Immature natural killer cell (primary cell): ENCODE data around the gene CSAG1. TPM values are rescaled to one million over a fixed set of nuclear protein-coding genes. Genes with fewer than 3 reads are reported as not detected.
"Not testable (repeated sequence)": the region's sequence is repeated elsewhere in the genome, so short reads cannot be mapped to it uniquely, and the experiment has no call there.

ENCODE experiments used
- DNase-seq, 3 donors: peaks; one replicate each; pipeline ENCODE4 v3.0.0; 2022; ENCODE audit warnings: mixed read lengths in 1 of 3
- H3K27ac Mint-ChIP-seq, 6 donors: one replicate each; pipeline ENCODE4 v1.8.0; 2020; ENCODE audit warnings: mixed read lengths in 6 of 6, mild to moderate bottlenecking in 5 of 6, inconsistent platforms in 4 of 6, moderate library complexity in 3 of 6
- H3K27me3 Mint-ChIP-seq, 3 donors: one replicate each; pipeline ENCODE4 v1.8.0; 2020 to 2021; ENCODE audit warnings: low read depth in 3 of 3, mild to moderate bottlenecking in 3 of 3, mixed read lengths in 3 of 3, moderate library complexity in 3 of 3, inconsistent platforms in 1 of 3
- H3K36me3 Mint-ChIP-seq, 3 donors: one replicate each; pipeline ENCODE4 v1.8.0; 2020; ENCODE audit warnings: mixed read lengths in 3 of 3, inconsistent platforms in 2 of 3, mild to moderate bottlenecking in 2 of 3
- H3K4me1 Mint-ChIP-seq, 2 donors: one replicate each; pipeline ENCODE4 v1.8.0; 2020; ENCODE audit warnings: inconsistent platforms in 2 of 2, mild to moderate bottlenecking in 2 of 2, mixed read lengths in 2 of 2, moderate library complexity in 1 of 2
- H3K4me3 Mint-ChIP-seq, 5 donors: one replicate each; pipeline ENCODE4 v1.8.0; 2020; ENCODE audit warnings: mild to moderate bottlenecking in 5 of 5, mixed read lengths in 5 of 5, inconsistent platforms in 3 of 5, moderate library complexity in 3 of 5
- H3K9me3 Mint-ChIP-seq, 6 donors: one replicate each; pipeline ENCODE4 v1.8.0; 2020; ENCODE audit warnings: mild to moderate bottlenecking in 6 of 6, mixed read lengths in 6 of 6, inconsistent platforms in 4 of 6, moderate library complexity in 3 of 6
- polyA plus RNA-seq, 3 donors: library from polyadenylated mRNA; unstranded; fragments of 300-500 nt; fragmentation: Illumina TruSeq; gene quantifications; one replicate each; pipeline ENCODE4 v1.2.3, GENCODE V29; 2021

CSAG1 gene
- polyA plus RNA-seq, 3 donors from 2014 or later = not detected

DNA sequence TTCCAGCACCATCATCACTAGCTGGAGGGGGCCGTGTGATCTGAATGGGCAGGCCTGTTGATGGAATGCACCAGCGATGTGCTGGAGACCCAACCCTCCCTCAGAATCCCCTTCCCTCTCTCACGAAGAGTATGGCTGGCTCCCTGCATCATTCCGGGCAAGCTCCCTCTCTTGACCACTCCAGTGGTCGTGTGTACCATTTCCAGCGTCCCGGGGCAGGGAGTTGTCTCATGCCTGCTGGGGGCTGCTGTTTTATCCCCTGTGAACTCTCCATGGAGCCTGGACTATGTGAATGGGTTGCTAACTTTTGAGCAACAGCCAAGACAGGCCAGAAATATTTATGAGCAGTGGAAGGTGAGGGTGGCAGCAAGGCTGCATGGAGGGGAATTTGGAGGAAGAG is 8.1 kb downstream of the CSAG1 start:
- no peaks in the 10 kb centered on the region for H3K9me3 Mint-ChIP-seq
- peaks cover 0 to 16% (median 2%) of the 10 kb centered on the region in 3 donors for H3K27me3 Mint-ChIP-seq
- no peaks in the 10 kb centered on the region for H3K36me3 Mint-ChIP-seq
- no peak overlapping the region for H3K4me3 Mint-ChIP-seq
- no peak overlapping the region for H3K27ac Mint-ChIP-seq
- no peak for DNase-seq
- H3K4me1 Mint-ChIP-seq = no peaks in the 10 kb centered on the region

- H3K27me3 Mint-ChIP-seq, DNase-seq, H3K27ac Mint-ChIP-seq, H3K4me3 Mint-ChIP-seq, H3K4me1 Mint-ChIP-seq, H3K36me3 Mint-ChIP-seq, H3K9me3 Mint-ChIP-seq: not testable (repeated sequence)
Measured at GRCh38 chrX:152713815-152714787, 19.4 kb downstream of the CSAG1 start, which contains the start of gene MAGEA2B. TSS of gene MAGEA2B (plus strand) at chrX:152714628. CDS start at chrX:152717107, 2,479 bp downstream.

- not testable (repeated sequence) for H3K4me3 Mint-ChIP-seq, H3K36me3 Mint-ChIP-seq, H3K4me1 Mint-ChIP-seq, H3K9me3 Mint-ChIP-seq, DNase-seq, H3K27me3 Mint-ChIP-seq, H3K27ac Mint-ChIP-seq
Measured at GRCh38 chrX:152713195-152713594, 20.3 kb downstream of the CSAG1 start.

DNA sequence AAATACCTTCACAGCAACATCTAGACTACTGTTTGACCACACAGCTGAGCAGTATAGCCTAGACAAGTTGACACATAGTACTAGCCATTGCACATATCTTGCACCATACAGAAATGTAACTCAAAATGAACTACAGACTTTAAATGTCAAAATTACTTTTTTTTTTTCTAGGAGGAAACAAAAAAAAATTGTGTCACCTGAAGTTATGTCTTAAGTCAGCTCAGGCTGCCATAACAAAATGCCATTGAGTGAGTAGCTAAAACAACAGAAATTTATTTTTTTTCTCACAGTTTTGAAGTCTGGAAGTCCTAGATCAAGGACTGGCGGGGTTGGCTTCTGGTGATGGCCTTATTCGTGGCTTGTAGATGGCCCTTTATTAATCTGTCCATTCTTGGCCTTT is 24.3 kb downstream of the CSAG1 start, which contains the start of gene CSAG2:
Gene CSAG2, minus strand, starts transcription at position 101 of the 400 bp plus-strand sequence. CDS start 161 bp downstream, outside the sequence.
- not testable (repeated sequence) for H3K27me3 Mint-ChIP-seq, H3K4me3 Mint-ChIP-seq, H3K27ac Mint-ChIP-seq, H3K9me3 Mint-ChIP-seq, DNase-seq, H3K4me1 Mint-ChIP-seq, H3K36me3 Mint-ChIP-seq

- H3K4me1 Mint-ChIP-seq, DNase-seq, H3K36me3 Mint-ChIP-seq, H3K27ac Mint-ChIP-seq, H3K27me3 Mint-ChIP-seq, H3K9me3 Mint-ChIP-seq, H3K4me3 Mint-ChIP-seq: not testable (repeated sequence)
Measured at GRCh38 chrX:152706500-152706899, 27.0 kb downstream of the CSAG1 start.

- H3K4me1 Mint-ChIP-seq, DNase-seq: not testable (repeated sequence)
Measured at GRCh38 chrX:152700390-152700789, 33.1 kb downstream of the CSAG1 start.

GRCh38 chrX:152697952-152698931 is 35.3 kb downstream of the CSAG1 start, which contains the start of gene MAGEA3:
TSS of gene MAGEA3 (plus strand) at chrX:152698794. CDS start at chrX:152700833, 2,039 bp downstream.
- not testable (repeated sequence) for H3K27ac Mint-ChIP-seq, H3K27me3 Mint-ChIP-seq, DNase-seq, H3K4me1 Mint-ChIP-seq, H3K4me3 Mint-ChIP-seq, H3K9me3 Mint-ChIP-seq, H3K36me3 Mint-ChIP-seq

More at GRCh38 chrX:152700390-152700789, 33.1 kb downstream of the CSAG1 start:
- H3K4me3 Mint-ChIP-seq, H3K27ac Mint-ChIP-seq, H3K9me3 Mint-ChIP-seq, H3K36me3 Mint-ChIP-seq, H3K27me3 Mint-ChIP-seq: not testable (repeated sequence)

GRCh38 chrX:152681012-152681411 is 52.5 kb downstream of the CSAG1 start:
- H3K27me3 Mint-ChIP-seq, H3K27ac Mint-ChIP-seq, H3K4me1 Mint-ChIP-seq, H3K9me3 Mint-ChIP-seq, H3K36me3 Mint-ChIP-seq, DNase-seq, H3K4me3 Mint-ChIP-seq: not testable (repeated sequence)

Other genes with a start within 250 kb of the CSAG1 start
- not detected for gene GABRQ, start 95.8 kb downstream of the CSAG1 start, polyA plus RNA-seq
- gene MAGEA3, start 34.9 kb downstream of the CSAG1 start, polyA plus RNA-seq = not detected
- gene CSAG2, start 24.4 kb downstream of the CSAG1 start, polyA plus RNA-seq = not detected
- not detected for gene MAGEA2B, start 19.1 kb downstream of the CSAG1 start, polyA plus RNA-seq
- not detected for gene MAGEA12, start within 50 bp of the CSAG1 start, polyA plus RNA-seq
- gene MAGEA2, start 20.1 kb upstream of the CSAG1 start, polyA plus RNA-seq = not detected
- gene CSAG3, start 25.5 kb upstream of the CSAG1 start, polyA plus RNA-seq = not detected
- gene MAGEA6, start 36.0 kb upstream of the CSAG1 start, polyA plus RNA-seq = not detected
- 10 to 100 TPM; 31.6 to 45.7 (median 33.4) TPM for gene CETN2, start 97.0 kb upstream of the CSAG1 start, polyA plus RNA-seq
- 10 to 100 TPM; 16.5 to 44.8 (median 20.2) TPM for gene NSDHL, start 97.3 kb upstream of the CSAG1 start, polyA plus RNA-seq
- 1 to 10 TPM; 3.2 to 6.2 (median 3.4) TPM for gene ZNF185, start 164.3 kb upstream of the CSAG1 start, polyA plus RNA-seq